ENCODE results near the gene EIF2A. TPM values are rescaled to one million over a fixed set of nuclear protein-coding genes. Genes with fewer than 3 reads are reported as not detected.

Gene EIF2A
- total RNA-seq: 89.3 and 93.3 TPM in 2 replicates

GRCh38 chr3:150546226-150547044 lies at the start of gene EIF2A, which contains the start of gene SERP1:
Gene EIF2A, plus strand, starts transcription at chr3:150546787. Its CDS starts 16 bp downstream, at chr3:150546803.
Gene SERP1, minus strand, starts transcription at chr3:150546496. Its CDS starts 361 bp downstream, at chr3:150546135.

GRCh38 chr3:150603153-150603979 lies 56.8 kb downstream of the EIF2A start, which contains the start of gene SELENOT:
Gene SELENOT, plus strand, starts transcription at chr3:150603321. Its CDS starts 42 bp downstream, at chr3:150603363.

Other genes with a start within 250 kb of the EIF2A start
- gene TSC22D2, start 138.5 kb upstream of the EIF2A start, total RNA-seq: 8.8 and 10.1 TPM in 2 replicates
- 211 and 224 TPM in 2 replicates for gene SERP1, start 291 bp upstream of the EIF2A start, total RNA-seq
- gene SELENOT, start 56.5 kb downstream of the EIF2A start, total RNA-seq: 73.9 and 81.2 TPM in 2 replicates
- not detected in 2 replicates for gene ERICH6, start 157.1 kb downstream of the EIF2A start, total RNA-seq
- gene SIAH2, start 216.4 kb downstream of the EIF2A start, total RNA-seq: 25.7 and 30.9 TPM in 2 replicates